ENCODE data around the gene MSLN. TPM values are rescaled to one million over a fixed set of nuclear protein-coding genes. Genes with fewer than 3 reads are reported as not detected.

The MSLN gene
- total and polyA plus RNA-seq, 2 experiments from 2014 or later = 0.10 TPM; not detected in 1

GRCh38 chr16:721765-722540, 38.6 kb upstream of the MSLN start:
- H4K20me1 ChIP-seq (replicated peaks; ENCODE audit: insufficient read depth) = no peaks in the 10 kb centered on the region
- Mint-ChIP-seq H3K4me3 (no peak overlapping the region), H3K9me3 (no peaks in the 10 kb centered on the region), H3K27me3 (ENCODE audit: insufficient read depth, low read depth, poor library complexity) (peaks cover 27% of the 10 kb centered on the region), H3K36me3 (ENCODE audit: low read depth) (no peaks in the 10 kb centered on the region), H3K27ac (no peak overlapping the region), H3K4me1 (peaks cover 9% of the 10 kb centered on the region; the same call in 2 of the 3 replicates)
- H3K9me2 ChIP-seq (ENCODE audit: insufficient read depth) = no peaks in the 10 kb centered on the region
- peak overlapping the region; percentile 55; the same call in 1 of the 2 replicates for H3K4me2 ChIP-seq
- H3K36me3 ChIP-seq (ENCODE audit: insufficient read depth) = no peaks in the 10 kb centered on the region
- TF ChIP-seq CREB1 (CRISPR knock-in tag; IDR thresholded peaks at IDR 0.05; ENCODE audit: low read depth) (no peak), EZH2phosphoT487 (IDR thresholded peaks at IDR 0.05; ENCODE audit: unreplicated experiment) (no peak)
- no peak overlapping the region for H3K27ac ChIP-seq (ENCODE audit: low read depth)
- H3K4me3 ChIP-seq = peak overlapping the region; percentile 82; the same call in 1 of the 2 replicates
- peaks cover 8% of the 10 kb centered on the region; the same call in 1 of the 2 replicates for H3K4me1 ChIP-seq (ENCODE audit: insufficient read depth)
- ATAC-seq (no peak), DNase-seq (ENCODE audit: low spot score) (no peak)
- no peaks in the 10 kb centered on the region for H3K79me2 ChIP-seq (replicated peaks; ENCODE audit: insufficient read depth)
- H3K27me3 ChIP-seq (ENCODE audit: insufficient read depth) = peaks cover 19% of the 10 kb centered on the region; the same call in 1 of the 2 replicates
- no peak overlapping the region for H2AFZ ChIP-seq
- peaks cover 12% of the 10 kb centered on the region for H3F3A ChIP-seq (replicated peaks; ENCODE audit: low read depth)

- Histone ChIP-seq H3K79me2 (replicated peaks; ENCODE audit: insufficient read depth) (no peaks in the 10 kb centered on the region), H3K4me2 (no peak overlapping the region), H3K9me2 (ENCODE audit: insufficient read depth) (no peaks in the 10 kb centered on the region), H4K20me1 (replicated peaks; ENCODE audit: insufficient read depth) (no peaks in the 10 kb centered on the region), H3K27ac (ENCODE audit: low read depth) (no peak overlapping the region), H3F3A (replicated peaks; ENCODE audit: low read depth) (peaks cover 12% of the 10 kb centered on the region), H3K36me3 (ENCODE audit: insufficient read depth) (no peaks in the 10 kb centered on the region), H2AFZ (no peak overlapping the region), H3K4me3 (no peak overlapping the region), H3K4me1 (ENCODE audit: insufficient read depth) (peaks cover 8% of the 10 kb centered on the region; the same call in 1 of the 2 replicates), H3K27me3 (ENCODE audit: insufficient read depth) (peaks cover 19% of the 10 kb centered on the region; the same call in 1 of the 2 replicates)
- Mint-ChIP-seq H3K4me3 (no peak overlapping the region), H3K36me3 (ENCODE audit: low read depth) (no peaks in the 10 kb centered on the region), H3K27me3 (ENCODE audit: insufficient read depth, low read depth, poor library complexity) (peaks cover 25% of the 10 kb centered on the region), H3K27ac (no peak overlapping the region), H3K9me3 (no peaks in the 10 kb centered on the region), H3K4me1 (peaks cover 9% of the 10 kb centered on the region; the same call in 2 of the 3 replicates)
- ATAC-seq (no peak), DNase-seq (ENCODE audit: low spot score) (no peak)
- no peak for TF ChIP-seq JUNB (IDR thresholded peaks at IDR 0.05; ENCODE audit: unreplicated experiment)
- TF ChIP-seq ZNF331 (CRISPR knock-in tag; IDR thresholded peaks at IDR 0.05; ENCODE audit: low read depth) = no peak
- no peak for TF ChIP-seq EZH2phosphoT487 (IDR thresholded peaks at IDR 0.05; ENCODE audit: unreplicated experiment)
- no peak for TF ChIP-seq ZNF462 (CRISPR knock-in tag; IDR thresholded peaks at IDR 0.05)
- no peak for TF ChIP-seq ETS1 (IDR thresholded peaks at IDR 0.05)
- no peak for TF ChIP-seq CTCF (conservative IDR thresholded peaks at IDR 0.05; ENCODE audit: low read depth in 2 of 2)
- TF ChIP-seq NANOG (IDR thresholded peaks at IDR 0.05; ENCODE audit: borderline replicate concordance) = no peak
- TF ChIP-seq EZH2 (IDR thresholded peaks at IDR 0.05; ENCODE audit: low read depth, unreplicated experiment) = no peak
- no peak for TF ChIP-seq CREB1 (CRISPR knock-in tag; IDR thresholded peaks at IDR 0.05; ENCODE audit: low read depth)
Observed at GRCh38 chr16:722835-723633, 37.5 kb upstream of the MSLN start.
